OCI-LY7 (cell line): ENCODE data around the gene MATK. TPM values are rescaled to one million over a fixed set of nuclear protein-coding genes. Genes with fewer than 3 reads are reported as not detected.

Experiments used
- BruUV-seq: library from RNA; stranded (reverse); fragments of 400-500 nt; replicated peaks from 2 replicates; lab custom pipeline; 2021; lab: Mats Ljungman, UMichigan
- CTCF ChIA-PET: fragments of 300-600 bp; sonication (Branson Sonifier 250); formaldehyde crosslinking; loops from one replicate; lab custom pipeline; 2022; ENCODE audit warnings: antibody characterized with exemption; ENCODE audit not compliant: unreplicated experiment; lab: Charles Lee
- POLR2A ChIA-PET: fragments of 300-600 bp; sonication (Branson Sonifier 250); formaldehyde crosslinking; loops from one replicate; lab custom pipeline; 2022; ENCODE audit warnings: antibody characterized with exemption; lab: Charles Lee
- DNase-seq: peaks from one replicate; pipeline ENCODE4 v3.0.0-alpha.2; 2015; ENCODE audit warnings: low spot score
- H2AFZ ChIP-seq: fragments of 200-600 bp; sonication (generic), shearing (Covaris generic); 2 replicates; pipeline ENCODE4 v1.6.1; 2014; ENCODE audit warnings: mild to moderate bottlenecking, antibody characterized with exemption, low read length, moderate library complexity
- H3K27ac ChIP-seq: fragments of 200-600 bp; sonication (generic); 2 replicates; pipeline ENCODE4 v1.5.1; 2014; ENCODE audit warnings: mixed run types, low read depth, mild to moderate bottlenecking, moderate library complexity, low read length, inconsistent platforms; ENCODE audit not compliant: poor library complexity, severe bottlenecking
- H3K36me3 ChIP-seq: fragments of 200-600 bp; sonication (generic); 2 replicates; pipeline ENCODE4 v1.6.1; 2014; ENCODE audit warnings: mild to moderate bottlenecking, antibody characterized with exemption, low read length, moderate library complexity, mixed read lengths; ENCODE audit not compliant: insufficient read depth
- H3K4me1 ChIP-seq: fragments of 200-600 bp; sonication (generic); 2 replicates; pipeline ENCODE4 v1.5.1; 2014; ENCODE audit warnings: mild to moderate bottlenecking, low read length; ENCODE audit not compliant: insufficient read depth, poor library complexity, severe bottlenecking
- H3K4me2 ChIP-seq: fragments of 200-600 bp; sonication (generic); 2 replicates; pipeline ENCODE4 v1.6.1; 2014; ENCODE audit warnings: mild to moderate bottlenecking, low read length
- H3K4me3 ChIP-seq: fragments of 200-600 bp; sonication (generic); 2 replicates; pipeline ENCODE4 v1.5.1; 2014; ENCODE audit warnings: mild to moderate bottlenecking, low read depth, low read length; ENCODE audit not compliant: poor library complexity, severe bottlenecking
- H3K79me2 ChIP-seq: fragments of 200-600 bp; sonication (generic); 2 replicates; pipeline ENCODE4 v1.6.1; 2016; ENCODE audit warnings: low read depth, mild to moderate bottlenecking, low read length, moderate library complexity, mixed read lengths; ENCODE audit not compliant: insufficient read depth
- H3K9me2 ChIP-seq: fragments of 200-600 bp; sonication (generic); 2 replicates; pipeline ENCODE4 v1.6.1; 2016; ENCODE audit warnings: mild to moderate bottlenecking, low read length, mixed read lengths; ENCODE audit not compliant: insufficient read depth
- H3K9me3 ChIP-seq: fragments of 200-600 bp; sonication (generic); 2 replicates; pipeline ENCODE4 v1.6.1; 2014; ENCODE audit warnings: mild to moderate bottlenecking, mixed run types, low read length, mixed read lengths
- H4K20me1 ChIP-seq: fragments of 200-600 bp; sonication (generic); 2 replicates; pipeline ENCODE4 v1.6.1; 2014; ENCODE audit warnings: mild to moderate bottlenecking, antibody characterized with exemption, low read length, moderate library complexity, mixed read lengths; ENCODE audit not compliant: insufficient read depth
- CTCF ChIP-seq: fragments of 200-600 bp; sonication (generic); conservative IDR thresholded peaks from 2 replicates; pipeline ENCODE4 v1.5.1; 2014; ENCODE audit warnings: mild to moderate bottlenecking, antibody characterized with exemption, low read length, moderate library complexity, mixed read lengths
- EZH2phosphoT487 ChIP-seq: fragments of 200-600 bp; sonication (generic); IDR thresholded peaks from 2 replicates; pipeline ENCODE4 v1.6.1; 2018; ENCODE audit warnings: low read depth, borderline replicate concordance, mild to moderate bottlenecking, mixed run types, antibody characterized with exemption, low read length, moderate library complexity, mixed read lengths
- intact Hi-C: fragments of 100-400 bp; cut with micrococcal nuclease; formaldehyde crosslinking; loops from one replicate; pipeline ENCODE4 v1.10.0; 2022; ENCODE audit not compliant: unreplicated experiment
- total RNA-seq, 2 experiments: library from RNA; depleted of rRNA in 1 of 2; stranded (reverse); fragments of >200 nt in 1 of 2; shearing (Covaris generic) in 1 of 2; gene quantifications; 2 replicates each; pipeline ENCODE4 v1.2.3, GENCODE V29; 2014 to 2022

The MATK gene
- total RNA-seq, 2 experiments from 2014 or later: not detected

- no peak within 1 kb of the TSS for H3K4me3 ChIP-seq
- no TSS peak for BruUV-seq
- ChIA-PET CTCF (no interaction called here), POLR2A (no interaction called here)
- H3K27ac ChIP-seq: no peak within 1 kb of the TSS
- H3K36me3 ChIP-seq: peaks cover 8% of the 10 kb centered on the region; the same call in 1 of the 2 replicates
- intact Hi-C loops: no loop called here
- TF ChIP-seq EZH2phosphoT487: no peak
- no peak for TF ChIP-seq CTCF
- no peaks in the 10 kb centered on the region for H3K9me3 ChIP-seq
- DNase-seq: no peak
- no peaks in the 10 kb centered on the region for H4K20me1 ChIP-seq
- H3K4me1 ChIP-seq: no peaks in the 10 kb centered on the region
- H3K79me2 ChIP-seq: no peaks in the 10 kb centered on the region
- no peak within 1 kb of the TSS for H2AFZ ChIP-seq
- H3K9me2 ChIP-seq: no peaks in the 10 kb centered on the region
- H3K4me2 ChIP-seq: no peak within 1 kb of the TSS
Observed at GRCh38 chr19:3771906-3772455, 14.2 kb downstream of the MATK start, which contains the start of gene RAX2. Gene RAX2 (minus strand): TSS chr19:3772228. CDS start chr19:3771742, 486 bp downstream.

- H3K9me3 ChIP-seq: no peaks in the 10 kb centered on the region
- ChIA-PET POLR2A (no interaction called here), CTCF (no interaction called here)
- no peaks in the 10 kb centered on the region for H4K20me1 ChIP-seq
- H3K4me2 ChIP-seq: no peak overlapping the region
- H3K9me2 ChIP-seq: no peaks in the 10 kb centered on the region
- H3K27ac ChIP-seq: no peak overlapping the region
- H3K36me3 ChIP-seq: peaks cover 15% of the 10 kb centered on the region
- no peaks in the 10 kb centered on the region for H3K4me1 ChIP-seq
- no peak overlapping the region for H2AFZ ChIP-seq
- no peak overlapping the region for H3K4me3 ChIP-seq
- BruUV-seq: no TSS peak
- DNase-seq: no peak
- no peaks in the 10 kb centered on the region for H3K79me2 ChIP-seq
- intact Hi-C loops: no loop called here
- TF ChIP-seq CTCF (no peak), EZH2phosphoT487 (no peak)
Observed at GRCh38 chr19:3771000-3771905, 14.9 kb downstream of the MATK start.
